Measurements from ENCODE around the gene SUPT3H.

The SUPT3H gene

DNA sequence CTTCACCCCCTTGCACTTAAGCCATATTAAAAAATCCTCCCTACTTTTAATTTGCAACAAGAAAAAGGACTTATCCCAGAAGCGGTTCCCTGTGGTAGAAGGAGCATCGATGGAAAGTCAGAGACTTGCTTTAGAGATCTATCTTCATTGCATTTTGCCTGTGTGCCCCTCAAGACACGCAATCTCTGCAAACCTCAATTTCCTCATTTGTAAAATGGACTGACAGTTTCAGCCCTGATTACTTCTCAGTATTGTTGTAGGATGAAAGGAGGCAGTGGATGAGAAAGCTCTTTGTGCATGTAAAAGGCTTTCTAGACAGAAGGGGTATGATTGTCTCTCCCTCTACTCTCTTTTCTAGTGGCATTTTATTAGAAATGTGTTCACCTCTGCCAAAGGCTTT lies 580.0 kb downstream of the SUPT3H start:
- no peak for DNase-seq (ENCODE audit: low read depth, low spot score)

- no peak for DNase-seq (ENCODE audit: low read depth, low spot score)
Observed at GRCh38 chr6:44795326-44795725, 582.4 kb downstream of the SUPT3H start.

- no peak for DNase-seq (ENCODE audit: low read depth, low spot score)
Observed at GRCh38 chr6:44789806-44790205, 587.9 kb downstream of the SUPT3H start.

DNA sequence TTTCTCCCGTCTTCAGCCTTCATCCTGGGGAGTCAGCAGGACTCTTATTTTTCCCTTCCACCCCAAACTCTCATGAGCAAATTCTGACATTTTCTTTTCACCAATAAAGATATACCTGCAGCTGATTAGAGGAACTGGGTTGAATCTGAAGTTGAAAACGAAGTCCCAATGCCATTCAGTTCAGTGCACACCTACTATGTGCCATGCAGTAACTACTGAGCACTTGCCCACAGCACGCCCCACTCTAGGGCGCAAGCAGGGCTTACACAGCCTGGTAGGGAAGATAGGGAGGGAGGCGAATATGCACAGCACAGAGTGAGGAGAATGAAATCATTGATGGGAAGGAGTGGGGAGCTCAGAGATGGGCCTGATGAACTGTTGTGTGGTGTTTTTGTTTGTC lies 588.7 kb downstream of the SUPT3H start:
- no peak for DNase-seq (ENCODE audit: low read depth, low spot score)

DNA sequence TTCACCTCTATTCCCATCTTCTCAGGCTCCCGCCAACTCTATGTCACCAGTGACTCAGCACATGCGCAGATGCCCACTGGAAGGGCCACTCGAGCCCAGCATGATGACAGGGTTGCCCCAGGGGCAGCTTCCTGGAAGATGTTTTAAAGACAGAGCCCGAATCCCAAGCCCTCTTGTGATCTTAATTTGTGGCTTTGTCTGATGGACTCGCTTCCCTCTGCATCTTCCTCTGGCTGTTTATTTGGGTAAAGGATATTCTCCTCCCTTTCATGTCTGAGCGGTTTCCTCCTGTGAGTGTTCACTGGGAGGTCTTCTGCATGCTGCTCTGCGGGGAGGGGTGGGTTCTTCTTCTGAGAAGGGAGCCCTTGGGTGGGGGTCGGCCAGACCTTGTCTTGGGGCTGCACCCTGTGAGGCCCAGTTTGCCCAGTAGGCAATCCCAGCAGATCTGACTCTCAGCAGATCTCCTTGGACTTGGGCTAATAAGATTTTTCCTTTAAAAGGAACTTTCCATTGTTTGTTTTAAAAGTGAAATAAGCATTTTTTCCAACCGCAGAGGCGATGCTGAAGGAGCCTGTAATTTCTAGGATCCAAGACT lies 589.2 kb downstream of the SUPT3H start:
- DNase-seq (ENCODE audit: low read depth, low spot score) = no peak

DNA sequence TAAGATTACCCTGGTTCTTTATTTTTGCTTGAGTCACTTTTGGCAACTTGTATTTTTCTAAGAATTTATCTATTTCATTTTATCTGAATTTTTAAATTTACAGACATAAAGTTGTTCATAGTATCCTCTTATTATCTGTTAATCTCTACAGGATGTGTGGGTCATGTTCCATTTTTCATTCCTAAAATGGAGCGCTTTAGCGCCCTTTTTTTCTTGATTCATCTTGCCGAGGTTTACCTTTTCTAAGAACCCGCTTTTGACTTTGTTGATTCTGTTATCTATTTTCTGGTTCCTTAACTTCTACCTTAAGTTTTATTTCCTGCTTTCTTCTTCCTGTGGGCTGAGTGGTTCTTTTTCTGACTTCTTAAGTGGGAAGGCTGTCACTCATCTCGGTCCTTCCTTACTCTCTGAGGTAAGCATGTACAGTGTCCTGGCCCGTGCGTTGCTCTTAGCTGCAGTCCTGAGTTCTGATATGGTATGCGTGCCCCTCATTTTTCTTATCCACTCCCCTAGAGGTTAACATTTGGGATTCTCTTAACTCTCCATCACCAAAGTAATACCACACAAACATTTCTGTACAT lies 590.4 kb downstream of the SUPT3H start:
- no peak for DNase-seq (ENCODE audit: low read depth, low spot score)

DNA sequence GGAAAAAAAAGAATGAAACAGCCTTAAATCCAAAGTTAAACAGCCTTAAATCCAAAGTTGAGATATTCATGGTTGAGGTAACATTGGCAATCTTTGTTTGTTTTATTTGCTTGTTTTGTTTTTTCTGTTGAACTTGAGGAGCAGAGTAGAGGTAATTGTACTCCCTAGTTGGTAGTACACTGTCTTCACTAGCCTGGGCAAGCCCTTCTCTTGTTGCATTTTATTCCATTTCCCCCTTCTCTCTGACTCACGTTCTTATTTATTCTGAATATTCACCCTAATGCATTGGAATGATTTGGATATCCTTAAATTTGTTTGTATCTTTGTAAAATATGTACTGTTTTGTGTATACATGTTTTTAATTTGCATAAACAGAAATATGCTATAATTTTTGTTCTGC lies 592.6 kb downstream of the SUPT3H start:
- no peak for DNase-seq (ENCODE audit: low read depth, low spot score)

DNA sequence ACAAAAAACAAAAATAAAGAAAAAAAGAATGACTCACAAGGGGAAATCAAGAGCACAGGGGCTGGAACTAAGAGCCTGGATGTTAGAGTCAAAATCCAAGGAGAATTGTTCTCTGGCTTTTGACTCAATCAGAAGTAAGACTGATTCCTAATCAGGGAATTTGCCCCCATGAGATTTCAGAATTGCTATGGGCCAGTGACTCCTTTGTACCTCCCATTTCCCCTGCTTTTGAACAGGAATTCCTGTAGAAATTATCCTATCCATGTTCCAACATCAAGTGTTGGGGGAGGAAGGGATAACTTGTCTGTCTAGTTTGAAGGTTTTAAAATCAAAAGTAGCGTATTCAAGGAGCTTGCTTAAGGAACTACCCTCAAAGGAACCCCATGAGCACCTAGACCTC lies 593.5 kb downstream of the SUPT3H start:
- DNase-seq (ENCODE audit: low read depth, low spot score) = no peak

DNA sequence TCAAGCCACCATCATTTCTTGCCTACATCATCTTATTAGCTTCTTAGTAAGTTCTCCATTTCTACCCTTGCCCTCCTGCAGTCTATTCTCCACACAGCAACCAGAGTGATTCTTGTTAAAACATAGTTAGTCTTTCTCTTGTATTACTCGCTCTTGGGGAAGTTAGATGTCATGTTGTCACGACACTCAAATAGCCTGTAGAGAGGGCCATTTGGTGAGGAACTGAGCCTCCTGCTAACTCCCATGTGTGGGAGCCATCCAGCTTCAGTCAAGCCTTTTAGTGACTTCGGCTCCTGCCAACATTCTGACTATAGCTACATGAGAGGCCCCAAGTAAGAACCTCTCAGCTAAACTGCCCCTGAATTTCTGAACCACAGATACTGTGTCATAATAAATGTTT lies 594.8 kb downstream of the SUPT3H start:
- DNase-seq (ENCODE audit: low read depth, low spot score) = no peak

DNA sequence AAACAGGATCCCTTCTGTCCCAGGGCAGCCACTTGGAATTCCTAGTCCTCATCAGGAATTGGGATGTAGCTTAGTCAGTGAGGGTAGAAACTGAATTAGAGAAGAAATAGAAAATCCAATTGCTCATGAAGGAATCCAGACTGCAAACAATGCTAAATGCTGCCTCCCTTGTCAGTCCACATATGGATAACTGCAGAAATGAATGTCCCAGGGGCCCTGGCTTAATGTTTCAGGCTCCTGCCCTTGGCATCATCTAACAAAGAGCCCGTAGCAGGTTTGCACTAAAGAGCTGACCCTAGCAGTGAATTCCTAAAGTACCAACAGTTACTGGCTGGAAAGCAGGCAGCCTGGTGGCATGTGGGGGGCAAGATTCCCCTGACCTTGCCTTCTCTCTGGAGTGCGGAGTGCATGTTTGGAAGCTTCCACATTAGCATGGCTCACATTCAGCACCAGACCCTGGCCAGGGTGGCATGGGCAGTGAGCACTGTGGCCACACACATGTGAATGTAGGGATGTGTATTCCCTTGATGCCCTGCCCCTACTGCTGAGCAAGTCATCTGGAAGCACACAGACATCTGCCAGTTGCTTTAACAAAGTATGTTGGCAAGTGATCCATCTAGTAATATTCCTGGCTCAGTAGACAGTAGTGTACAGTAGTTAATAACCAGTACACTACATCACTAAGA lies 595.7 kb downstream of the SUPT3H start:
- no peak for DNase-seq (ENCODE audit: low read depth, low spot score)

GRCh38 chr6:44780161-44780560 lies 597.6 kb downstream of the SUPT3H start:
- DNase-seq (ENCODE audit: low read depth, low spot score) = no peak

DNA sequence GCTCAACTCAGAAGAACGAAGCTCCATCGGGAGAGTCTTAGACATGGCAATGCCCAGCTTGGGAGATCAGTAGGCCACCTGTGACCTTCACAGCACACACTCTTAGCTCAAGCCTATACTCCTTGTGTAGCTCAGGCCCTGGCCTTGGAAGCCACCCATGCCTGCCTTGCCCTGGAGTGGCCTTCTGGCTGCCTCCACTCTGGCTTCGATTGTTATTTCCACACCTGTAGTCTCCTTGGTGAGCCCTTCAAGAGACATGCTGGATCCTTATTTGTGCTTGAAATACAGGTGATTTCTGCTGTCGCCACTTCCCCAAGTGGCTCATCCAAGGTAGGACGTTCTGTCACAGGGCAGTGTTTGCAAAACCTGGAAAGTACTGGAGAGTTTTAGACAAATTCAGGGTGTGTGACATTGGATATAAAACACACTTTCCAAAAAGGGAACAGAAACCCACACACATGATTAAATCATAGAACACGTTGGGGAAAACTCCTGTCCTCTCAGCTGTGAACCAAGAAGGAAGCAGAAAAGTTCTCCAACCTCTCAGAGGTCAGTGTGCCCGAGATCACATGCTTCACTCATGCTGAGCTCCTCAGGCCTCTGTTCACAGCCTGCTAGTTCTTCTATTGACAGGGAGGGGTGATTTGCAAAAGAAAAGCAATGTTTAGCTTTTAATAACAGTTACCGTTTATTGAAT lies 598.5 kb downstream of the SUPT3H start:
- no peak for DNase-seq (ENCODE audit: low read depth, low spot score)

All from astrocyte of the hippocampus (primary cell).